IMR-90 (cell line): ENCODE measurements around the gene HRH4. TPM values are rescaled to one million over a fixed set of nuclear protein-coding genes. Genes with fewer than 3 reads are reported as not detected.

Experiments used
- ATAC-seq: fragments of 200-7000 bp; cut with Tn5 transposase; 2 replicates; pipeline ENCODE4 v1.9.1; 2020; ENCODE audit warnings: low read depth, mild to moderate bottlenecking, moderate library complexity
- BruUV-seq: library from RNA; stranded (reverse); fragments of 400-500 nt; replicated peaks from 2 replicates; lab custom pipeline; 2021; lab: Mats Ljungman, UMichigan
- CTCF ChIA-PET: fragments of 300-600 bp; formaldehyde crosslinking; extraction: SDS; loops from one replicate; lab custom pipeline; 2021; ENCODE audit warnings: antibody characterized with exemption; lab: Yijun Ruan, JAX
- POLR2A ChIA-PET: fragments of 300-600 bp; sonication (Branson Sonifier 250); formaldehyde crosslinking; loops from one replicate; lab custom pipeline; 2022; ENCODE audit warnings: antibody characterized with exemption; ENCODE audit not compliant: unreplicated experiment; lab: Charles Lee
- DNase-seq: peaks from one replicate; pipeline ENCODE4 v3.0.0; 2013
- H2AFZ ChIP-seq: replicated peaks from 2 replicates; pipeline ENCODE3; 2013; ENCODE audit warnings: low read length, mild to moderate bottlenecking; ENCODE audit not compliant: poor library complexity
- H2AK5ac ChIP-seq: 2 replicates; pipeline ENCODE4 v1.6.1; 2013; ENCODE audit warnings: low read depth, low read length, inconsistent platforms
- H2AK9ac ChIP-seq: replicated peaks from 2 replicates; pipeline ENCODE3; 2013; ENCODE audit warnings: mild to moderate bottlenecking, low read depth, low read length, moderate library complexity; ENCODE audit not compliant: poor library complexity
- H2BK120ac ChIP-seq: 2 replicates; pipeline ENCODE4 v1.6.1; 2013; ENCODE audit warnings: low read depth, low read length, inconsistent platforms
- H2BK15ac ChIP-seq: 3 replicates; pipeline ENCODE4 v1.6.1; 2013; ENCODE audit warnings: low read depth, low read length, inconsistent platforms
- H2BK20ac ChIP-seq: 2 replicates; pipeline ENCODE4 v1.6.1; 2013; ENCODE audit warnings: low read depth, mild to moderate bottlenecking, inconsistent platforms, low read length, moderate library complexity
- H2BK5ac ChIP-seq: 2 replicates; pipeline ENCODE4 v1.6.1; 2013; ENCODE audit warnings: mild to moderate bottlenecking, low read depth, low read length, inconsistent platforms; ENCODE audit not compliant: poor library complexity, severe bottlenecking
- H3K14ac ChIP-seq: replicated peaks from 2 replicates; pipeline ENCODE4 v1.6.1; 2013; ENCODE audit warnings: low read depth, low read length, inconsistent platforms
- H3K18ac ChIP-seq: 2 replicates; pipeline ENCODE4 v1.6.1; 2013; ENCODE audit warnings: low read depth, low read length, control low read depth
- H3K23ac ChIP-seq: 2 replicates; pipeline ENCODE4 v1.6.1; 2013; ENCODE audit warnings: low read depth, low read length, inconsistent platforms
- H3K27ac ChIP-seq: 2 replicates; pipeline ENCODE4 v1.5.1; 2013; ENCODE audit warnings: mild to moderate bottlenecking, control low read depth, low read length; ENCODE audit not compliant: insufficient read depth
- H3K27me3 ChIP-seq: 2 replicates; pipeline ENCODE4 v1.6.1; 2013; ENCODE audit warnings: low read length; ENCODE audit not compliant: control insufficient read depth, insufficient read depth
- H3K36me3 ChIP-seq: 2 replicates; pipeline ENCODE4 v1.6.1; 2013; ENCODE audit warnings: low read length, mixed read lengths; ENCODE audit not compliant: control insufficient read depth, insufficient read depth
- H3K4ac ChIP-seq: 2 replicates; pipeline ENCODE4 v1.6.1; 2013; ENCODE audit warnings: low read depth, low read length, inconsistent platforms
- H3K4me1 ChIP-seq: 2 replicates; pipeline ENCODE4 v1.6.1; 2013; ENCODE audit warnings: low read length, mixed read lengths; ENCODE audit not compliant: control insufficient read depth, insufficient read depth
- H3K4me2 ChIP-seq: 2 replicates; pipeline ENCODE4 v1.6.1; 2013; ENCODE audit warnings: low read depth, mild to moderate bottlenecking, control low read depth, low read length, moderate library complexity
- H3K4me3 ChIP-seq: 2 replicates; pipeline ENCODE4 v1.5.1; 2013; ENCODE audit warnings: low read depth, mild to moderate bottlenecking, control low read depth, low read length, moderate library complexity; ENCODE audit not compliant: insufficient read depth
- H3K56ac ChIP-seq: 2 replicates; pipeline ENCODE4 v1.6.1; 2013; ENCODE audit warnings: low read length, inconsistent platforms; ENCODE audit not compliant: insufficient read depth; ENCODE audit errors: extremely low read depth
- H3K79me1 ChIP-seq, 2 experiments: 2 replicates each; pipeline ENCODE4 v1.6.1; 2013; ENCODE audit warnings: low read length in 2 of 2, inconsistent platforms in 1 of 2, low read depth in 1 of 2
- H3K9ac ChIP-seq: 2 replicates; pipeline ENCODE4 v1.6.1; 2013; ENCODE audit warnings: low read depth, low read length, control low read depth
- H3K9me1 ChIP-seq: 2 replicates; pipeline ENCODE4 v1.6.1; 2013; ENCODE audit warnings: low read length, inconsistent platforms; ENCODE audit not compliant: insufficient read depth
- H3K9me3 ChIP-seq: 2 replicates; pipeline ENCODE4 v1.6.1; 2013; ENCODE audit warnings: low read length; ENCODE audit not compliant: control insufficient read depth, insufficient read depth
- H4K20me1 ChIP-seq: 2 replicates; pipeline ENCODE4 v1.6.1; 2013; ENCODE audit warnings: low read length, inconsistent platforms; ENCODE audit not compliant: insufficient read depth
- H4K5ac ChIP-seq: 2 replicates; pipeline ENCODE4 v1.6.1; 2013; ENCODE audit warnings: mild to moderate bottlenecking, low read depth, low read length, control low read depth
- H4K8ac ChIP-seq, 2 experiments: 2 replicates each; pipeline ENCODE4 v1.6.1; 2013; ENCODE audit warnings: low read depth in 2 of 2, low read length in 2 of 2, control low read depth in 1 of 2, inconsistent platforms in 1 of 2
- H4K91ac ChIP-seq: 2 replicates; pipeline ENCODE4 v1.6.1; 2013; ENCODE audit warnings: low read depth, low read length, inconsistent platforms; ENCODE audit not compliant: insufficient read depth
- BHLHE40 ChIP-seq: fragments of 150-350 bp; IDR thresholded peaks from 2 replicates; pipeline ENCODE4 v1.6.1; 2016; ENCODE audit warnings: mild to moderate bottlenecking, low read depth, low read length
- ELK1 ChIP-seq: fragments of 150-350 bp; IDR thresholded peaks from 2 replicates; pipeline ENCODE4 v1.6.1; 2016; ENCODE audit warnings: low read depth, mild to moderate bottlenecking, low read length, moderate library complexity, borderline replicate concordance
- FOS ChIP-seq: fragments of 150-350 bp; IDR thresholded peaks from 2 replicates; pipeline ENCODE4 v1.6.1; 2016; ENCODE audit warnings: low read depth, low read length
- MAFK ChIP-seq: IDR thresholded peaks from 2 replicates; pipeline ENCODE4 v1.6.1; 2012; ENCODE audit warnings: low read depth, low read length, improper control_type of control experiment
- MXI1 ChIP-seq: IDR thresholded peaks from 2 replicates; pipeline ENCODE4 v1.6.1; 2012; ENCODE audit warnings: low read depth, mild to moderate bottlenecking, low read length, moderate library complexity, borderline replicate concordance
- POLR2A ChIP-seq: IDR thresholded peaks from 2 replicates; pipeline ENCODE4 v1.6.1; 2012; ENCODE audit warnings: mild to moderate bottlenecking, low read depth, low read length
- RAD21 ChIP-seq: IDR thresholded peaks from 2 replicates; pipeline ENCODE4 v1.6.1; 2012; ENCODE audit warnings: low read length, improper control_type of control experiment
- RCOR1 ChIP-seq: IDR thresholded peaks from 2 replicates; pipeline ENCODE4 v1.6.1; 2012; ENCODE audit warnings: mild to moderate bottlenecking, low read length, improper control_type of control experiment; ENCODE audit not compliant: insufficient replicate concordance
- SMC3 ChIP-seq: fragments of 150-350 bp; IDR thresholded peaks from 2 replicates; pipeline ENCODE4 v1.6.1; 2016; ENCODE audit warnings: low read depth, mild to moderate bottlenecking, antibody characterized with exemption, low read length, moderate library complexity
- WGBS, 2 experiments: methylation state at CpG; one replicate each; pipeline versions ENCODE4 v1.1.5 to v1.1.7; 2013; ENCODE audit warnings: missing lambda C conversion rate in 2 of 2; ENCODE audit not compliant: insufficient read length in 1 of 2; ENCODE audit errors: extremely low coverage in 2 of 2; 5-methylcytosine and 5-hydroxymethylcytosine counted together
- dilution Hi-C: fragments of 300-500 bp; cut with HindIII; formaldehyde crosslinking; loops from one replicate; pipeline ENCODE4 v1.14.3; 2018; ENCODE audit warnings: low sequenced_read_pairs; ENCODE audit not compliant: unreplicated experiment
- in situ Hi-C: fragments of 300-500 bp; cut with MboI; formaldehyde crosslinking; loops from 3 replicates; pipeline ENCODE4 v1.14.3; 2019; ENCODE audit warnings: low sequenced_read_pairs, inconsistent platforms, mixed read lengths
- intact Hi-C: fragments of 100-400 bp; cut with micrococcal nuclease; formaldehyde crosslinking; loops from 2 replicates; pipeline ENCODE4 v1.10.0; 2022
- polyA plus RNA-seq, 3 experiments: library from polyadenylated mRNA; depleted of rRNA; stranded (reverse); fragments of >200 nt; gene quantifications; 2 replicates each; pipeline ENCODE4 v1.2.3, GENCODE V29; 2012; ENCODE audit warnings: low replicate concordance in 1 of 3
- total RNA-seq: library from RNA; depleted of rRNA; stranded (reverse); fragments of >200 nt; gene quantifications from 2 replicates; pipeline ENCODE4 v1.2.3, GENCODE V29; 2012
- TF ChIP-seq, protein P1 (sequence below): conservative IDR thresholded peaks from 2 replicates; pipeline ENCODE4 v1.5.1; 2012; ENCODE audit warnings: mild to moderate bottlenecking, low read depth, low read length, improper control_type of control experiment

The HRH4 gene
- total and polyA plus RNA-seq, 2 of the 4 experiments (the other 2 are of a cell fraction): not detected

DNA sequence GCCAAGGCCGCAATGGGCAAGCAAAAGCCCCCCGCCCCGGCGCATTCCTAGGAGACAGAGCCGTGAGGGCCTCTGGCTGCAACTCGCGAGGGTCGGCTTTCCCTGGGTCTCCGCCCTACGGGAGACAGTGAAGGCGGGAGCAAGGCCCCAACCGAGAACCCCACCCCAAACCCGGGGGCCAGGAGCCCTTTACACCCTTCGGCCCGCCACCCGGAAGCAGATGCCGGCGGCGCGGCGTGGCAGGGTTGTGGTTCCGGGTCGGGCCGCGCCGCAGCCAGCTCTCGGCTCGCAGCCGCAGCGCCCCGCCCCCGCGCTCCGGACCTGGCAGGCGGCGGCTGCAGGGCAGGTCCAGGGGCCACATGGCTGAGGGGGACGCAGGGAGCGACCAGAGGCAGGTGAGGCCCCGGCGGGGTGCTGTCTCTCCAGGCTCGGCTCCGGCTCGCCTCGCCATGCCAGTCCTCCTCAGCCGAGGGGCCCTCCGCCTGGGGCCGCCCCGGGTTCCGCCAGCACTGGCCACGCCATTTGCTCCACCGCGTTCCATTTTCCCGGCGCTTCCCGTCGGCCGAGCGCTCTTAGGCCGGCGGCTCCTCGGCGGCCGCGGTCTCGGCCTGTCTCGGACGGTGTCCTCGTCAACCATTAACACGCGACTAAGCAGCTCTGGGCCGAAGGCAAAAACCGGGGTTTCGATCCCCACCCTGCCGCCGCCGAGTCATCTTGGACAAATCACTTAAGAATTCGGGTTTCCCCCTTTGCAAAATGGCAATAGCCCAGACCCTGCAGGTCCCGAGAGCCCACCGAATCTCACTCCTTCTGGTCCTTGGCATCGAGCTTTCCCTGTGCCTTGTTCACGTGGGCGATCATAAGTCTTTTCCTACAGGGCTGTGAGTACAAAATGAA lies 33.8 kb upstream of the HRH4 start, which contains the start of gene IMPACT (continued):
- no peak for TF ChIP-seq ELK1
- TF ChIP-seq RCOR1: no peak

DNA sequence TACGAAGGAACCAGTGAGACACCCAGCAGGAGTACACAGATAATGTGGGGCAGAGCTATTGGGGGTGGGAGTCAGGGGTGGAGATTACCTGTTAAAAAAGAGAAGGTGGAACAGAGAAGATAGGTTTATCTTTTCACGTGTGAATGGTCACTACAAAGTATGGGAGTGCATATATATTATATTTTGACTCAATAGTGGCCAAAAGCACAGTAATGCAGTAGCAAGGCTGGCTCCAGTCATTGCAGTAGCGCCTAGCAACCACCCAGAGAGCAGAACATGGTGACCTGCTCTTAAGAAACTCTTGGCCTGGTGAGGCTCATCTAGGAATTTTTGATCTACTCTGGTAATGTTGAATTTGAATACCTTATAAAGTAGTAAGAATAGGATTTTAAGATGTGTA lies 33.0 kb upstream of the HRH4 start:
- CTCF ChIA-PET: no interaction called here
- Histone ChIP-seq H2AK5ac (peak overlapping the region; percentile 36; the same call in 1 of the 2 replicates), H3K9ac (no peak overlapping the region; the same call in 1 of the 2 replicates)
- TF ChIP-seq MAFK (no peak), MXI1 (no peak), RAD21 (no peak), SMC3 (no peak), ELK1 (no peak), FOS (no peak), RCOR1 (no peak), BHLHE40 (no peak), POLR2A (no peak)
- TF ChIP-seq, protein P1, sequence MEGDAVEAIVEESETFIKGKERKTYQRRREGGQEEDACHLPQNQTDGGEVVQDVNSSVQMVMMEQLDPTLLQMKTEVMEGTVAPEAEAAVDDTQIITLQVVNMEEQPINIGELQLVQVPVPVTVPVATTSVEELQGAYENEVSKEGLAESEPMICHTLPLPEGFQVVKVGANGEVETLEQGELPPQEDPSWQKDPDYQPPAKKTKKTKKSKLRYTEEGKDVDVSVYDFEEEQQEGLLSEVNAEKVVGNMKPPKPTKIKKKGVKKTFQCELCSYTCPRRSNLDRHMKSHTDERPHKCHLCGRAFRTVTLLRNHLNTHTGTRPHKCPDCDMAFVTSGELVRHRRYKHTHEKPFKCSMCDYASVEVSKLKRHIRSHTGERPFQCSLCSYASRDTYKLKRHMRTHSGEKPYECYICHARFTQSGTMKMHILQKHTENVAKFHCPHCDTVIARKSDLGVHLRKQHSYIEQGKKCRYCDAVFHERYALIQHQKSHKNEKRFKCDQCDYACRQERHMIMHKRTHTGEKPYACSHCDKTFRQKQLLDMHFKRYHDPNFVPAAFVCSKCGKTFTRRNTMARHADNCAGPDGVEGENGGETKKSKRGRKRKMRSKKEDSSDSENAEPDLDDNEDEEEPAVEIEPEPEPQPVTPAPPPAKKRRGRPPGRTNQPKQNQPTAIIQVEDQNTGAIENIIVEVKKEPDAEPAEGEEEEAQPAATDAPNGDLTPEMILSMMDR: no peak

More for the DNA sequence above, 33.0 kb upstream of the HRH4 start:
- no peak overlapping the region for H2BK20ac ChIP-seq
- no peaks in the 10 kb centered on the region; the same call in 1 of the 2 replicates for H3K4me1 ChIP-seq
- POLR2A ChIA-PET: interaction anchor here (0.6 kb wide), 1 partner anchor 1602 kb away, joined by 3 read pairs; no protein-coding TSS in a partner anchor
- no peak overlapping the region for H2BK5ac ChIP-seq
- intact Hi-C loops (no loop called here), dilution Hi-C loops (no loop called here), in situ Hi-C loops (no loop called here)
- H3K56ac ChIP-seq: peak overlapping the region; percentile 79; the same call in 1 of the 2 replicates
- H3K4me3 ChIP-seq: peak overlapping the region; percentile 94; the same call in 1 of the 2 replicates
- H3K9me1 ChIP-seq: peaks cover 3% of the 10 kb centered on the region
- no peak overlapping the region for H3K4ac ChIP-seq
- DNase-seq (peak; percentile 19), ATAC-seq (no peak)
- no peak overlapping the region for H2AK9ac ChIP-seq
- H3K23ac ChIP-seq: peak overlapping the region; percentile 43; the same call in 1 of the 2 replicates
- H2BK120ac ChIP-seq: no peak overlapping the region
- H3K27me3 ChIP-seq: no peaks in the 10 kb centered on the region
- peaks cover 19 to 26% of the 10 kb centered on the region in 2 experiments for H3K79me1 ChIP-seq
- no TSS peak for BruUV-seq
- no peak overlapping the region for H3K27ac ChIP-seq
- peak overlapping the region; percentile 98; the same call in 1 of the 2 replicates for H3K14ac ChIP-seq
- H4K8ac ChIP-seq: peak overlapping the region; percentile 98 to 100; a peak in 3 of 4 replicates
- peaks cover 3% of the 10 kb centered on the region; the same call in 1 of the 2 replicates for H3K36me3 ChIP-seq
- H2BK15ac ChIP-seq: no peak overlapping the region
- H3K18ac ChIP-seq: no peak overlapping the region
- no peaks in the 10 kb centered on the region for H3K9me3 ChIP-seq
- no peaks in the 10 kb centered on the region for H4K20me1 ChIP-seq
- no peak overlapping the region for H2AFZ ChIP-seq
- WGBS, 2 experiments: no CpG with 5 or more reads among the region's 3 CpGs
- no peak overlapping the region for H4K91ac ChIP-seq
- peak overlapping the region; percentile 100 for H3K4me2 ChIP-seq
- peak overlapping the region; percentile 99; the same call in 1 of the 2 replicates for H4K5ac ChIP-seq
